GM20000 (cell line): Measurements from ENCODE around the gene RBM12.
"Not testable (repeated sequence)": the region's sequence is repeated elsewhere in the genome, so short reads cannot be mapped to it uniquely, and the experiment has no call there.

Experiments
- DNase-seq: peaks from one replicate; pipeline ENCODE4 v3.0.0; 2012; ENCODE audit warnings: low spot score
- TF ChIP-seq, protein P1 (sequence below): IDR thresholded peaks from 2 replicates; pipeline ENCODE4 v1.5.1; 2012; ENCODE audit warnings: mild to moderate bottlenecking, control low read depth; ENCODE audit errors: extremely low read depth, missing control alignments

RBM12 gene

DNA sequence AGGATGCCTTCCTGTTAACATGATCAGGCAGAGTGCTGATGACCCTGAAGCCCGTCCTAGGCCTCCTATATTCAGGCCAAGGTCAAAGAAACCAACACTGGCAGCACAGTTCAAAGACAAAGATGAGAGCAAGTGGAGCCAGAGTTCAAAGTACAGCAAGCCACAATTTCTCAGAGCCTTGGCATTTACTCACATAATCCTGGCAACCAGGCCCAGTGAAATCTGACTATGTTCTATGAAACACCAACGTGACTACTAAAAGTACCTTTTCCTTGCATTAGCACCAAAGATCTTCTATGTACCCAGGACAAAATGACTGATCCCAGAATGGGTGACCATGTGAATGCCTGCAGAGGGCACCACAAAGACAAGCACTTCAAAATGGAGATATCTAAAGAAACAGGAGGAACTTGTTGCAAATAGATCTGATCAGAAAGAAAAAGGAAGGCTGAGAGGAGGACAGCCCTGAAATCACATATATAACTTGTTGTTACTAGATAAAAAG lies 30.6 kb upstream of the RBM12 start:
- DNase-seq, result no peak

DNA sequence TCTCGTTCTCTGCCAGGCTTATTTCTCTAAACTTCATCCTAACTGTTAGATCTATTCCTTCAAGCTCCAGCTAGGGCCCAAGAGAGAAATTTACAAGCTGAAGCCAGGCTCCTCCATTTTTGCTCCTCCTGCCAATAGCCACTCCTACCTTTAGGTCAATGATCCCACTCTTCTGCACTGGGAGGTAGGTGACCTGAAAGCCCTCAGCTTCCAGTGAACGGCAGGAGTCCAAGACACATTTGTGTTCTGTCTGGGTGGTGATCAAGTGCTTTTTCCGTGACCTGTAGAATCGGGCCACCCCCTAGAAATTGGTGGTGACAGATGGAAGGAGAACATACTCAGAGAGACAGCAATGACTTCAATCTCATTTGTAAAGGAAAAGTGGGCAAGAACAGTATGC lies 25.6 kb upstream of the RBM12 start:
- DNase-seq, result no peak
- TF ChIP-seq, protein P1, sequence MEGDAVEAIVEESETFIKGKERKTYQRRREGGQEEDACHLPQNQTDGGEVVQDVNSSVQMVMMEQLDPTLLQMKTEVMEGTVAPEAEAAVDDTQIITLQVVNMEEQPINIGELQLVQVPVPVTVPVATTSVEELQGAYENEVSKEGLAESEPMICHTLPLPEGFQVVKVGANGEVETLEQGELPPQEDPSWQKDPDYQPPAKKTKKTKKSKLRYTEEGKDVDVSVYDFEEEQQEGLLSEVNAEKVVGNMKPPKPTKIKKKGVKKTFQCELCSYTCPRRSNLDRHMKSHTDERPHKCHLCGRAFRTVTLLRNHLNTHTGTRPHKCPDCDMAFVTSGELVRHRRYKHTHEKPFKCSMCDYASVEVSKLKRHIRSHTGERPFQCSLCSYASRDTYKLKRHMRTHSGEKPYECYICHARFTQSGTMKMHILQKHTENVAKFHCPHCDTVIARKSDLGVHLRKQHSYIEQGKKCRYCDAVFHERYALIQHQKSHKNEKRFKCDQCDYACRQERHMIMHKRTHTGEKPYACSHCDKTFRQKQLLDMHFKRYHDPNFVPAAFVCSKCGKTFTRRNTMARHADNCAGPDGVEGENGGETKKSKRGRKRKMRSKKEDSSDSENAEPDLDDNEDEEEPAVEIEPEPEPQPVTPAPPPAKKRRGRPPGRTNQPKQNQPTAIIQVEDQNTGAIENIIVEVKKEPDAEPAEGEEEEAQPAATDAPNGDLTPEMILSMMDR, result no peak

More for the DNA sequence above, 30.6 kb upstream of the RBM12 start:
- TF ChIP-seq, protein P1, result no peak

DNA sequence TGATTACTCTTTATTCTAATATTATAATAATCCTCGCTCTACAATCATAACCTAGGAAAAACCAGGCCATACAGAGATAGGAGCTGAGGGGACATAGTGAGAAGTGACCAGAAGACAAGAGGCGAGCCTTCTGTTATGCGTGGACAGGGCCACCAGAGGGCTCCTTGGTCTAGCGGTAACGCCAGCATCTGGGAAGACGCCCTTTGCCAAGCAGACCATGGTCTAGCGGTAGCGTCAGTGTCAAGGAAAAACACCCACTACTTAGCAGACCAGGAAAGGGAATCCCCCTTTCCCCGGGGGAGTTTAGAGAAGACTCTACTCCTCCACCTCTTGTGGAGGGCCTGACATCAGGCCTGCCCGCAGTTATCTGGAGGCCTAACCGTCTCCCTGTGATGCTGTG lies 22.2 kb upstream of the RBM12 start:
- not testable (repeated sequence) for DNase-seq

DNA sequence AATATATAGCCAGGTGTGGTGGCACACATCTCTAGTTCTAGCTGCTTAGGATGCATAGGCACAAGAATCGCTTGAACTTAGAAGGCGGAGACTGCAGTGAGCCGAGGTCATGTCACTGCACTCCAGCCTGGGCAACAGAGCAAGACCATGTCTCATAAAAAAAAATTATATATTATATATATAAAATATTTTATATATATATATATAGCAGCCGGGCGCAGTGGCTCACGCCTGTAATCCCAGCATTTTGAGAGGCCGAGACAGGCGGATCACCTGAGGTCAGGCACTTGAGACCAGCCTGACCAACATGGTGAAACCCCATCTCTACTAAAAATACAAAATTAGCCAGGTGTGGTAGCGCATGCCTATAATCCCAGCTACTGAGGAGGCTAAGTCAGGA lies 20.7 kb upstream of the RBM12 start:
- not testable (repeated sequence) for DNase-seq

DNA sequence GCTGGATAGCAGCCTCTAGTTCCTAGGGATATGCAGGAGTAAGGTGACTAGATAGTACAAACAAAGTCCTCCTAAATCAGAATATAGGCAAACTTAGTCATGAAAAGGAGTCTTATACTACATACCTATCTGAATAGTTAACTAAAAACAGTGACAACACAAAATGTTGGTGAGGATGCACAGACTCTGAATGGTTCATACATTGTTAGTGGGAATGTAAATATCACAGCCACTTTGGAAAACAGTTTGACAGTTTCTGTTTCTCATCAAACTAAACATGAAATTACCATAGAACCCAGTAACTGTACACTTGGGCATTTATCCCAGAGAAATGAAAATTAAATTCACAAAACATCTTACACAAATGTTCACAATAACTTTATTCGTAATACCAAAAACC lies 17.3 kb upstream of the RBM12 start:
- no peak for DNase-seq
- TF ChIP-seq, protein P1, result no peak

DNA sequence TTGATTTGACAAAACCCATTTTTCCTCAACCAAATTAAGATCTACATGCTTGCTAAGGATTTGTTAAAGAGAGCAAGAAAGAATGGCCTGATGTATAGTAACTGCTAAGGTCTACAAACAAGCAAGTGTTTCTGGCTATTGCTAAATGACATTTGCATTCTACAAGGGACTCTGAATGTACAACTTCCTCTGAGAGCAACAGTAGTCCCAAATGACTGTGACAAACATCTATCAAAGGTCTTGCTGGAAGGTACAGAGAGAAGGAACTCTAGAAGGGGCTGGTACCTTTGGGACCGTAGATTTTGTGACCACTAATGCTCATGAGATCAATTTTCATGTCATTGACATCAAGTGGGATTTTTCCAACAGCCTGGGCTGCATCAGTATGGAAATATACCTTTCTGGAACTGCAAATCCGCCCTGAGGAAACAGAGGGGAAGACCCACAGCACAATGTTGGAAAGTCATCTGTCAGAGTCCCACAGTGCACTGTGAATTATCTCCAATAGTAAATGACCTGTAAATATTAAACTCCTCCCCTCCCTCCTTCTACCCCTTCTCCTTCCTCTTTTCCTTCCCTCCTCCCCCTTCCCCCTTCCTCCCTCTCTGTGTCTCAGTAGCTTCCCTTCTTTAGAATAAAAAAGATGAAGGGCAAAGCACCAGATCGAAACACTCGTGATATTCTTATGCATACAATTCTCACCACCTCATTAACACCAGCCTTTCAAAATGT lies 15.9 kb upstream of the RBM12 start:
- no peak for DNase-seq
- TF ChIP-seq, protein P1, result no peak

DNA sequence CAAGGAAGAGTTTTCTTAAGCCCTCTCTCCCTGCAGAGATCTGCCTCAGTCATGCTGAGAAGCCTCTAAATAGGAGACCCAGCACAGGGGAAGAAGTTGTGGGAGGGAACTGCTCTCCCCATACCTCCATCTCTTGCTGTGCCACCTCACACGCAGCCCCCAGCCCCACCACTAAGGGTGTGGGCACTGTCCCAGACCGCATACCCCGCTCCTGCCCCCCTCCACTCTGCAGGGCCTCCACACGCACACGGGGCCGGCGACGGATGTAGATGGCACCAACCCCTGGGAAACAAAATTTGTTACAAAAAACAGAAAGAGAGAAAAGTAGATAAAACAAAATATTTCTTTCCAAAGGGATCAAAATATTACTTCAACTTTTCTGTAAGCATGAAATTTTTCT lies 10.2 kb upstream of the RBM12 start:
- no peak for DNase-seq
- TF ChIP-seq, protein P1, result no peak

DNA sequence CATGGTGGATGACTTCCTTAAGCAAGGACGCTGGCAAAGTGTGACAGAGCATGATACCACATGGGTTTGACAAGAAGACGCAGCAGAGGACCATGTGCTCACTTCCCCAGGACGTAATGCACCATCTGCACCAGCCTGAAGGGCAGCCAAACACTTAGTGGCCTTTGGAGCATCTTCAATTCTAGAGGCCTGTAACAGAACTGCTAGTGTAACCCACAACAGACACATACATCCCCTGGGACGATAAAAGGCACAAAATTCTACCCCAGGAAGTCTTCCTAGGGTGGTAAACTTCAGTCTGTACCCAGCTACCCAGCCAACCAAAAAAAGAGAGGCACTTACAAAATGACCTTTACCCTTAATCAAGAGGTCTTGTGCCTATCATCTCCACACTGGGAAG lies 9.2 kb upstream of the RBM12 start:
- TF ChIP-seq, protein P1, result no peak

More for the DNA sequence above, 9.2 kb upstream of the RBM12 start:
- DNase-seq, result no peak
